HTR-8/SVneo (cell line): Measurements from ENCODE around the gene ACOT7.

Source experiments
- DNase-seq: peaks from one replicate; pipeline ENCODE4 v3.0.0; 2011; ENCODE audit warnings: low spot score, mixed read lengths; ENCODE audit not compliant: insufficient read length
- FAIRE-seq: peaks from 2 replicates; lab custom pipeline; 2011; peaks lifted over from hg19 to GRCh38; lab: Jason Lieb, UNC

The ACOT7 gene

GRCh38 chr1:6349254-6349943 lies 44.2 kb downstream of the ACOT7 start:
- no peak for DNase-seq
- no peak for FAIRE-seq

GRCh38 chr1:6348511-6349191 lies 44.9 kb downstream of the ACOT7 start:
- no peak for DNase-seq

GRCh38 chr1:6347641-6348487 lies 45.7 kb downstream of the ACOT7 start:
- FAIRE-seq (peak; percentile 52), DNase-seq (peak; percentile 39)

More at GRCh38 chr1:6348511-6349191, 44.9 kb downstream of the ACOT7 start:
- FAIRE-seq, result no peak

GRCh38 chr1:6345460-6345859 lies 48.1 kb downstream of the ACOT7 start:
- no peak for DNase-seq
- FAIRE-seq, result no peak

- DNase-seq (no peak), FAIRE-seq (no peak)
Measured at GRCh38 chr1:6345009-6345408, 48.6 kb downstream of the ACOT7 start.

GRCh38 chr1:6343506-6344405 lies 49.8 kb downstream of the ACOT7 start:
- DNase-seq, result peak; percentile 65
- FAIRE-seq, result no peak

- no peak for FAIRE-seq
- DNase-seq, result no peak
Measured at GRCh38 chr1:6342056-6342455, 51.5 kb downstream of the ACOT7 start.

GRCh38 chr1:6338695-6339094 lies 54.9 kb downstream of the ACOT7 start:
- FAIRE-seq, result no peak
- DNase-seq, result no peak

- no peak for DNase-seq
- no peak for FAIRE-seq
Measured at GRCh38 chr1:6336776-6337622, 56.6 kb downstream of the ACOT7 start.

GRCh38 chr1:6334261-6334993 lies 59.1 kb downstream of the ACOT7 start:
- no peak for FAIRE-seq
- no peak for DNase-seq

- DNase-seq, result no peak
Measured at GRCh38 chr1:6332821-6333220, 60.7 kb downstream of the ACOT7 start.

GRCh38 chr1:6331543-6332273 lies 61.9 kb downstream of the ACOT7 start:
- no peak for FAIRE-seq
- DNase-seq, result no peak

More at GRCh38 chr1:6332821-6333220, 60.7 kb downstream of the ACOT7 start:
- FAIRE-seq, result no peak

- FAIRE-seq (no peak), DNase-seq (no peak)
Measured at GRCh38 chr1:6330410-6330911, 63.1 kb downstream of the ACOT7 start.

- no peak for DNase-seq
- FAIRE-seq, result no peak
Measured at GRCh38 chr1:6329851-6330250, 63.7 kb downstream of the ACOT7 start.

GRCh38 chr1:6329396-6329795 lies 64.2 kb downstream of the ACOT7 start:
- no peak for FAIRE-seq
- no peak for DNase-seq

GRCh38 chr1:6328696-6329095 lies 64.9 kb downstream of the ACOT7 start:
- FAIRE-seq (no peak), DNase-seq (no peak)

GRCh38 chr1:6328091-6328490 lies 65.5 kb downstream of the ACOT7 start:
- FAIRE-seq, result no peak
- DNase-seq, result no peak

- no peak for FAIRE-seq
- no peak for DNase-seq
Measured at GRCh38 chr1:6325482-6325881, 68.1 kb downstream of the ACOT7 start.
